Measurements from ENCODE around the gene MILR1.
"Not testable (repeated sequence)": the region's sequence is repeated elsewhere in the genome, so short reads cannot be mapped to it uniquely, and the experiment has no call there.

The MILR1 gene

DNA sequence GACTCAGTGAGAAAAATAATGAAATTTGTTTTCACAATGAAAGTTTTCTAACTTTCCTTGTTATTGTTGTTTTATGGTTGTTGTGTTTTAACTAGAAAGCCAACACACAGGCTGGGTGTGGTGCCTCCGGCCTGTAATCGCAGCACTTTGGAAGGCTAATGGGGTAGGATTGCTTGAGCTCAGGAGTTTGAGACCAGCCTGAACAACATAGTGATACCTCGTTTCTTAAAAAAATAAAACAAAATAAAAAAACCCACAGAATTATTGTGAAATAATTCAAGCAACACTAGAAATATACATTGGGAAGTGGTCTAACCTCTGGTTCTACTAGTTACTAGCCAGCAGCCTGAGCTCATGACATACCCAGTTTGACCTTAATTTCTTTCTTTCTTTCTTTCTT is 630 bp downstream of the MILR1 start:
- no peaks in the 10 kb centered on the region for H3K4me1 ChIP-seq (ENCODE audit: control insufficient read depth, insufficient read depth, low read length)
- H3K27me3 ChIP-seq (ENCODE audit: control insufficient read depth, insufficient read depth, low read length, poor library complexity, severe bottlenecking): no peaks in the 10 kb centered on the region
- no peaks in the 10 kb centered on the region for H3K9me3 ChIP-seq (ENCODE audit: control insufficient read depth, low read length)
- H3K4me3 ChIP-seq (ENCODE audit: insufficient read depth, low read depth, low read length): no peak overlapping the region
- H3K27ac ChIP-seq (ENCODE audit: insufficient read depth, low read depth, low read length, poor library complexity, severe bottlenecking): no peak overlapping the region
- 92 to 96% methylated on average over 3 of the region's 3 CpGs for WGBS, 2 experiments
- no peaks in the 10 kb centered on the region for H3K36me3 ChIP-seq (ENCODE audit: control insufficient read depth, insufficient read depth, low read length)

DNA sequence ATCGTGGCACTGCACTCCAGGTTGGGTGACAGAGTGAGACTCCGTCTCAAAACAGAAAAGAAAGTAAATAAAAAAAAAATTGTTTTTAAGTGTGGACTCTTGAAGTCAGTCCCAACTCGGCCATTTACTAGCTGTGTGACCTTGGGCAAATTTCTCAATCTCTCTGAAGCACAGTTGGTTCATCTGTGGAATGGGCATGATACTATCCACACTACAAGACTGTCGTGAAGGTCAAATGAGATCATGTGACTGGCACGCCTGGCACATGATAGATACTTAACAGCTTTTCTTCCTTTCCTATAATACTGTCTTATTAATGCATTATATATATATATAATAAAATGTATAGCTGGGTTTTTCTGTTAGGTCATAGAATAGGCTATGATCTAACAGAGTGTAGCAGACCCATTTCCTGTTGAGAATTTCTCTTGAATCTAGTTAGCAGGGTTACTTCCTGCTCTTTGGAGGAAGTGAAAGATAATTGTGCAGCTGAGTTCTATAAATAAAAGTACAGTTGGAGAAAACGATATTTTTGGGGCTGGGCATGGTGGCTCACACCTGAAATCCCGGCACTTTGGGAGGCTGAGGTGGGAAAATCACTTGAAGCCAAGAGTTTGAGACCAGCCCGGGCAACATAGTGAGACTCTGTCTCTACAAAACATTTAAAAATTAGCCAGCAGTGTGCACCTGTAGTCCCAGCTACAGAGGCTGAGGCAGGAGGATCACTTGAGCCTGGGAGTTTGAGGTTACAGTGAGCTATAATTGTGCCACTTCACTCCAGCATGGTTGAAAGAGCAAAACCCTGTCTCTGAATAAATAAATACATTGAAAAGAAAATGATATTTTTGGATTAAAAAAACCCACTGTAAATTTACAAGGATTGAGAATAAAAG is 7.3 kb downstream of the MILR1 start:
- Histone ChIP-seq H3K4me3 (ENCODE audit: insufficient read depth, low read depth, low read length) (no peak overlapping the region), H3K36me3 (ENCODE audit: control insufficient read depth, insufficient read depth, low read length) (no peaks in the 10 kb centered on the region), H3K4me1 (ENCODE audit: control insufficient read depth, insufficient read depth, low read length) (no peaks in the 10 kb centered on the region), H3K27me3 (ENCODE audit: control insufficient read depth, insufficient read depth, low read length, poor library complexity, severe bottlenecking) (no peaks in the 10 kb centered on the region), H3K9me3 (ENCODE audit: control insufficient read depth, low read length) (no peaks in the 10 kb centered on the region), H3K27ac (ENCODE audit: insufficient read depth, low read depth, low read length, poor library complexity, severe bottlenecking) (no peak overlapping the region)
- 93% methylated on average over 7 to 8 of the region's 8 CpGs for WGBS, 2 experiments

GRCh38 chr17:64457156-64457555 is 8.2 kb downstream of the MILR1 start:
- H3K36me3 ChIP-seq (ENCODE audit: control insufficient read depth, insufficient read depth, low read length): no peaks in the 10 kb centered on the region
- 86 to 93% methylated on average over 7 of the region's 7 CpGs for WGBS, 2 experiments
- H3K4me1 ChIP-seq (ENCODE audit: control insufficient read depth, insufficient read depth, low read length): no peaks in the 10 kb centered on the region
- H3K27ac ChIP-seq (ENCODE audit: insufficient read depth, low read depth, low read length, poor library complexity, severe bottlenecking): no peak overlapping the region
- no peaks in the 10 kb centered on the region for H3K27me3 ChIP-seq (ENCODE audit: control insufficient read depth, insufficient read depth, low read length, poor library complexity, severe bottlenecking)
- H3K9me3 ChIP-seq (ENCODE audit: control insufficient read depth, low read length): no peaks in the 10 kb centered on the region
- H3K4me3 ChIP-seq (ENCODE audit: insufficient read depth, low read depth, low read length): no peak overlapping the region

GRCh38 chr17:64458756-64459155 is 9.8 kb downstream of the MILR1 start:
- H3K27ac ChIP-seq (ENCODE audit: insufficient read depth, low read depth, low read length, poor library complexity, severe bottlenecking): no peak overlapping the region
- H3K27me3 ChIP-seq (ENCODE audit: control insufficient read depth, insufficient read depth, low read length, poor library complexity, severe bottlenecking): no peaks in the 10 kb centered on the region
- H3K4me1 ChIP-seq (ENCODE audit: control insufficient read depth, insufficient read depth, low read length): no peaks in the 10 kb centered on the region
- WGBS, 2 experiments: 86 to 91% methylated on average over 8 of the region's 8 CpGs
- no peaks in the 10 kb centered on the region for H3K36me3 ChIP-seq (ENCODE audit: control insufficient read depth, insufficient read depth, low read length)
- no peak overlapping the region for H3K4me3 ChIP-seq (ENCODE audit: insufficient read depth, low read depth, low read length)
- no peaks in the 10 kb centered on the region for H3K9me3 ChIP-seq (ENCODE audit: control insufficient read depth, low read length)

DNA sequence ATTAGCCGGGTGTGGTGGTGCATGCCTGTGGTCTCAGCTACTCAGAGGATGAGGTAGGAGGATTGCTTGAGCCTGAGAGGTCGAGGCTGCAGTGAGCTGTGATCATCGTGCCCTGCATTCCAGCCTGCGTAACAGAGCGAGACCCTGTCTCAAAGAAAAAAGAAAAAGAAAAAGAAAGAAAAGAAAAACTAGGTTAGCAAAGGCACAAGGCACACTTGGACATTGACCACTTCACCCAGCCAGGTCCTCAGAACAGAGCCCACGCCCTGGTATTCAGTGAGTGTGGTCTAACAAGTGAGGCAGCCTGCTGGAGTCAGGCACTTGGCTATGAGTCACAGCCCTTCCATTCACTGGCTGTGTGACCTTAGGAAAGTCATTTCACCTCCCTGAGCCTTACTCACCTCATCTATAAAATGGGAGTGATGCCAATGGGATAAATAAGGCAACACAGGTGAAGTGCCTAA is 10.4 kb downstream of the MILR1 start:
- Histone ChIP-seq H3K4me1 (ENCODE audit: control insufficient read depth, insufficient read depth, low read length) (no peaks in the 10 kb centered on the region), H3K9me3 (ENCODE audit: control insufficient read depth, low read length) (no peaks in the 10 kb centered on the region), H3K36me3 (ENCODE audit: control insufficient read depth, insufficient read depth, low read length) (no peaks in the 10 kb centered on the region), H3K4me3 (ENCODE audit: insufficient read depth, low read depth, low read length) (no peak overlapping the region), H3K27ac (ENCODE audit: insufficient read depth, low read depth, low read length, poor library complexity, severe bottlenecking) (no peak overlapping the region), H3K27me3 (ENCODE audit: control insufficient read depth, insufficient read depth, low read length, poor library complexity, severe bottlenecking) (no peaks in the 10 kb centered on the region)
- 88 to 91% methylated on average over 6 of the region's 6 CpGs for WGBS, 2 experiments

- WGBS, 2 experiments: 95 to 96% methylated on average over 7 of the region's 7 CpGs
- H3K4me1 ChIP-seq (ENCODE audit: control insufficient read depth, insufficient read depth, low read length); H3K36me3 ChIP-seq (ENCODE audit: control insufficient read depth, insufficient read depth, low read length); H3K27ac ChIP-seq (ENCODE audit: insufficient read depth, low read depth, low read length, poor library complexity, severe bottlenecking); H3K4me3 ChIP-seq (ENCODE audit: insufficient read depth, low read depth, low read length); H3K27me3 ChIP-seq (ENCODE audit: control insufficient read depth, insufficient read depth, low read length, poor library complexity, severe bottlenecking); H3K9me3 ChIP-seq (ENCODE audit: control insufficient read depth, low read length): not testable (repeated sequence)
These were observed 10.9 kb downstream of the MILR1 start for GRCh38 chr17:64459818-64460217.

GRCh38 chr17:64460955-64461354 is 12.0 kb downstream of the MILR1 start:
- 93 to 94% methylated on average over 8 of the region's 8 CpGs for WGBS, 2 experiments
- Histone ChIP-seq H3K27ac (ENCODE audit: insufficient read depth, low read depth, low read length, poor library complexity, severe bottlenecking) (no peak overlapping the region), H3K36me3 (ENCODE audit: control insufficient read depth, insufficient read depth, low read length) (no peaks in the 10 kb centered on the region), H3K27me3 (ENCODE audit: control insufficient read depth, insufficient read depth, low read length, poor library complexity, severe bottlenecking) (no peaks in the 10 kb centered on the region), H3K9me3 (ENCODE audit: control insufficient read depth, low read length) (no peaks in the 10 kb centered on the region), H3K4me3 (ENCODE audit: insufficient read depth, low read depth, low read length) (no peak overlapping the region), H3K4me1 (ENCODE audit: control insufficient read depth, insufficient read depth, low read length) (no peaks in the 10 kb centered on the region)

- Histone ChIP-seq H3K4me1 (ENCODE audit: control insufficient read depth, insufficient read depth, low read length) (no peaks in the 10 kb centered on the region), H3K4me3 (ENCODE audit: insufficient read depth, low read depth, low read length) (no peak overlapping the region), H3K27me3 (ENCODE audit: control insufficient read depth, insufficient read depth, low read length, poor library complexity, severe bottlenecking) (no peaks in the 10 kb centered on the region), H3K9me3 (ENCODE audit: control insufficient read depth, low read length) (no peaks in the 10 kb centered on the region), H3K36me3 (ENCODE audit: control insufficient read depth, insufficient read depth, low read length) (no peaks in the 10 kb centered on the region), H3K27ac (ENCODE audit: insufficient read depth, low read depth, low read length, poor library complexity, severe bottlenecking) (no peak overlapping the region)
- 97 to 99% methylated on average over 4 to 6 of the region's 6 CpGs for WGBS, 2 experiments
These were observed 12.9 kb downstream of the MILR1 start for GRCh38 chr17:64461788-64462187.

DNA sequence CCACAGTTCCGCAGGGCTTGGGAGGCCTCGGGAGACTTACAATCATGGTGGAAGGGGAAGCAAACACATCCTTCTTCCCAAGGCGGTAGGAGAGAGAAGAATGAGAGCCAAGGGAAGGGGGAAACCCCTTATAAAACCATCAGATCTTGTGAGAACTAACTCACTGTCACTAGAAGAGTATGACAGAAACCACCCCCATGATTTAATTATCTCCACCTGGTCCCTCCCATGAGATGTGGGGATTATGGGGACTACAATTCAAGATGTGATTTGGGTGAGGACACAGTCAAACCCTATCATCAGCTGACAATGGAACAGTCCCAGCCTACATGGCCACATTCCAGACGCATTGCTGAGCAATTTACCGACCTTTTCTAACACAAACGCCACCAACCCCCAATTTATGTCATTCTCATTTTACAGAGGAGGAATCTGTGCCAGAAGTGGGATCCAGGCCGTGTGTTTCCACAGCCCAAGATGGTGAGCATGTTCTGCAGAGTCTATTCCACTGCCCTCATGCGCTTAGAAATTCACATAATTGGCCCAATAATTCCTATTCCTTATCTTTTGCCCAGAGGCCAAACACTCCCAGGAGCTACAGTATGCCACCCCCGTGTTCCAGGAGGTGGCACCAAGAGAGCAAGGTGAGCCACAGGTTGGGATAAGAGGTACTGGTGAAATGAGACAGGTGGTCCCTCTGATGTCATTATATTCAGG is 17.3 kb downstream of the MILR1 start:
- no peaks in the 10 kb centered on the region for H3K9me3 ChIP-seq (ENCODE audit: control insufficient read depth, low read length)
- no peak overlapping the region for H3K27ac ChIP-seq (ENCODE audit: insufficient read depth, low read depth, low read length, poor library complexity, severe bottlenecking)
- H3K36me3 ChIP-seq (ENCODE audit: control insufficient read depth, insufficient read depth, low read length): no peaks in the 10 kb centered on the region
- no peaks in the 10 kb centered on the region for H3K27me3 ChIP-seq (ENCODE audit: control insufficient read depth, insufficient read depth, low read length, poor library complexity, severe bottlenecking)
- H3K4me3 ChIP-seq (ENCODE audit: insufficient read depth, low read depth, low read length): no peak overlapping the region
- H3K4me1 ChIP-seq (ENCODE audit: control insufficient read depth, insufficient read depth, low read length): no peaks in the 10 kb centered on the region
- WGBS, 2 experiments: 87% methylated on average over 9 of the region's 9 CpGs

- H3K4me1 ChIP-seq (ENCODE audit: control insufficient read depth, insufficient read depth, low read length); H3K27me3 ChIP-seq (ENCODE audit: control insufficient read depth, insufficient read depth, low read length, poor library complexity, severe bottlenecking); H3K27ac ChIP-seq (ENCODE audit: insufficient read depth, low read depth, low read length, poor library complexity, severe bottlenecking); H3K36me3 ChIP-seq (ENCODE audit: control insufficient read depth, insufficient read depth, low read length); H3K9me3 ChIP-seq (ENCODE audit: control insufficient read depth, low read length); H3K4me3 ChIP-seq (ENCODE audit: insufficient read depth, low read depth, low read length): not testable (repeated sequence)
- 81 to 85% methylated on average over 1 of the region's 1 CpG for WGBS, 2 experiments
These were observed 17.9 kb downstream of the MILR1 start for GRCh38 chr17:64466834-64467233.
